HepG2 (cell line): ENCODE measurements around the gene BLCAP. TPM values are rescaled to one million over a fixed set of nuclear protein-coding genes. Genes with fewer than 3 reads are reported as not detected.

Experiments used
- BRF2 ChIP-seq: sonication (generic); formaldehyde crosslinking; IDR thresholded peaks from 2 replicates; pipeline ENCODE4 v1.8.1; 2022; ENCODE audit warnings: mild to moderate bottlenecking, missing genetic modification reagents
- CENPBD1 ChIP-seq: sonication (generic); formaldehyde crosslinking; IDR thresholded peaks from 2 replicates; pipeline ENCODE4 v1.8.0; 2022; ENCODE audit warnings: missing genetic modification reagents, low read depth, mild to moderate bottlenecking, borderline replicate concordance
- ESRRA ChIP-seq: sonication (generic); formaldehyde crosslinking; IDR thresholded peaks from 2 replicates; pipeline ENCODE4 v1.5.1; 2020; ENCODE audit warnings: mild to moderate bottlenecking, low read depth, missing genetic modification reagents
- FOXO1 ChIP-seq: sonication (generic); formaldehyde crosslinking; IDR thresholded peaks from 2 replicates; pipeline ENCODE4 v1.4.0; 2020; ENCODE audit warnings: missing genetic modification reagents
- GATAD1 ChIP-seq: IDR thresholded peaks from 2 replicates; pipeline ENCODE4 v1.6.1; 2016; ENCODE audit warnings: missing genetic modification reagents, missing compliant biosample characterization
- MED1 ChIP-seq: sonication (generic); formaldehyde crosslinking; IDR thresholded peaks from 2 replicates; pipeline ENCODE4 v1.4.0; 2020; ENCODE audit warnings: missing genetic modification reagents
- PHF20 ChIP-seq: sonication (generic); formaldehyde crosslinking; IDR thresholded peaks from 2 replicates; pipeline ENCODE4 v1.5.0; 2020; ENCODE audit warnings: mild to moderate bottlenecking, missing genetic modification reagents
- PHF8 ChIP-seq: sonication (generic); formaldehyde crosslinking; IDR thresholded peaks from 2 replicates; pipeline ENCODE4 v1.5.0; 2020; ENCODE audit warnings: missing genetic modification reagents
- PLRG1 ChIP-seq: fragments of 450-650 bp; conservative IDR thresholded peaks from 2 replicates; pipeline ENCODE4 v1.6.1; 2016
- SOX5 ChIP-seq: IDR thresholded peaks from 2 replicates; pipeline ENCODE4 v1.6.1; 2016; ENCODE audit warnings: borderline replicate concordance
- TARDBP ChIP-seq: sonication (generic); formaldehyde crosslinking; IDR thresholded peaks from 2 replicates; pipeline ENCODE4 v1.8.0; 2022; ENCODE audit warnings: mild to moderate bottlenecking, missing genetic modification reagents
- TIGD3 ChIP-seq: sonication (generic); formaldehyde crosslinking; IDR thresholded peaks from 2 replicates; pipeline ENCODE4 v1.5.1; 2020; ENCODE audit warnings: mild to moderate bottlenecking, missing genetic modification reagents, borderline replicate concordance
- TRIM22 ChIP-seq: fragments of 450-650 bp; IDR thresholded peaks from 2 replicates; pipeline ENCODE4 v1.6.1; 2017
- ZBTB21 ChIP-seq: sonication (generic); formaldehyde crosslinking; IDR thresholded peaks from 2 replicates; pipeline ENCODE4 v1.4.0; 2020; ENCODE audit warnings: missing genetic modification reagents
- ZBTB39 ChIP-seq: sonication (generic); formaldehyde crosslinking; IDR thresholded peaks from 2 replicates; pipeline ENCODE4 v1.5.0; 2020; ENCODE audit warnings: missing genetic modification reagents
- ZC3H4 ChIP-seq: sonication (generic); formaldehyde crosslinking; IDR thresholded peaks from 2 replicates; pipeline ENCODE4 v1.4.0; 2020; ENCODE audit warnings: missing genetic modification reagents, borderline replicate concordance
- ZMAT5 ChIP-seq: sonication (generic); formaldehyde crosslinking; IDR thresholded peaks from 2 replicates; pipeline ENCODE4 v1.5.0; 2020; ENCODE audit warnings: mild to moderate bottlenecking, low read depth, missing genetic modification reagents, borderline replicate concordance
- ZNF160 ChIP-seq: sonication (generic); formaldehyde crosslinking; IDR thresholded peaks from 2 replicates; pipeline ENCODE4 v1.8.0; 2022; ENCODE audit warnings: mild to moderate bottlenecking, inconsistent platforms, missing genetic modification reagents
- ZNF724P ChIP-seq: sonication (generic); formaldehyde crosslinking; IDR thresholded peaks from 2 replicates; pipeline ENCODE4 v1.8.0; 2022; ENCODE audit warnings: missing genetic modification reagents, borderline replicate concordance
- ZNF746 ChIP-seq: sonication (generic); formaldehyde crosslinking; IDR thresholded peaks from 2 replicates; pipeline ENCODE4 v1.8.0; 2022; ENCODE audit warnings: mild to moderate bottlenecking, missing genetic modification reagents
- ZNF790 ChIP-seq: sonication (generic); formaldehyde crosslinking; IDR thresholded peaks from 2 replicates; pipeline ENCODE4 v1.8.0; 2022; ENCODE audit warnings: missing genetic modification reagents, mild to moderate bottlenecking, borderline replicate concordance
- ZNF878 ChIP-seq: sonication (generic); formaldehyde crosslinking; IDR thresholded peaks from 2 replicates; pipeline ENCODE4 v1.8.1; 2023; ENCODE audit warnings: mild to moderate bottlenecking, missing genetic modification reagents, moderate library complexity
- ZSCAN29 ChIP-seq: sonication (generic); formaldehyde crosslinking; conservative IDR thresholded peaks from 2 replicates; pipeline ENCODE4 v1.4.0; 2020; ENCODE audit warnings: mild to moderate bottlenecking, missing genetic modification reagents
- polyA plus RNA-seq, 8 experiments: library from polyadenylated mRNA; depleted of rRNA in 3 of 8; stranded (reverse) in 7 of 8; unstranded in 1 of 8; fragments of >200 nt; fragmentation: Illumina TruSeq in 4 of 8; extraction: Trizol in 4 of 8; gene quantifications; 2 replicates each; pipeline versions ENCODE4 v1.2.1 to v1.2.3, GENCODE V29; 2011 to 2016; ENCODE audit warnings: low read depth in 4 of 8, missing spikeins in 1 of 8, mixed read lengths in 1 of 8; ENCODE audit not compliant: insufficient read depth in 1 of 8
- total RNA-seq, 5 experiments: library from RNA; depleted of rRNA; stranded (reverse); fragments of >200 nt; fragmentation: Illumina TruSeq; extraction: Trizol; gene quantifications; 2 replicates each; pipeline ENCODE4 v1.2.3, GENCODE V29; 2016; ENCODE audit warnings: low read depth in 1 of 5

Gene BLCAP
- total and polyA plus RNA-seq, 2 of the 13 experiments (the other 11 are each of a cell fraction or from before 2014, with no cell fraction given), result 52.4 to 86.8 TPM

GRCh38 chr20:37528446-37529213, 954 bp upstream of the BLCAP start (continued):
- TF ChIP-seq BRF2 (CRISPR knock-in tag) (no peak), ESRRA (no peak), PLRG1 (no peak), ZBTB21 (CRISPR knock-in tag) (no peak), ZBTB39 (CRISPR knock-in tag) (no peak), ZNF746 (no peak), FOXO1 (CRISPR knock-in tag) (no peak), TIGD3 (CRISPR knock-in tag) (no peak), GATAD1 (0 out of 2 replicates have a peak, but pooled peaks have one; percentile 35), ZSCAN29 (CRISPR knock-in tag) (0 out of 2 replicates have a peak, but pooled peaks have one; percentile 4), ZNF878 (CRISPR knock-in tag) (no peak), TRIM22 (no peak), TARDBP (CRISPR knock-in tag) (no peak), ZNF160 (CRISPR knock-in tag) (no peak), ZNF724P (CRISPR knock-in tag) (no peak), SOX5 (no peak), PHF8 (CRISPR knock-in tag) (no peak), CENPBD1 (CRISPR knock-in tag) (no peak), ZC3H4 (CRISPR knock-in tag) (peak; percentile 81), MED1 (CRISPR knock-in tag) (no peak), ZMAT5 (no peak), PHF20 (no peak), ZNF790 (CRISPR knock-in tag) (no peak)
